A549 (cell line): ENCODE measurements around the gene RPS6KA2. TPM values are rescaled to one million over a fixed set of nuclear protein-coding genes. Genes with fewer than 3 reads are reported as not detected.

ENCODE experiments used
- ATAC-seq, 2 experiments: fragments of 200-7000 bp in 1 of 2; fragments of >200 bp in 1 of 2; cut with Nextera tagmentation in 1 of 2; cut with Tn5 transposase in 1 of 2; 3 replicates each; pipeline versions ENCODE4 v1.8.0 to v1.9.1; 2018 to 2020; ENCODE audit warnings: mild to moderate bottlenecking in 1 of 2, moderate library complexity in 1 of 2
- CTCF ChIA-PET: fragments of 300-600 bp; sonication (Branson Sonifier 250); formaldehyde crosslinking; extraction: SDS; loops from one replicate; lab custom pipeline; 2021; ENCODE audit warnings: antibody characterized with exemption, inconsistent platforms; lab: Yijun Ruan, JAX
- POLR2A ChIA-PET: fragments of 350-600 bp; formaldehyde crosslinking; extraction: SDS; loops from one replicate; lab custom pipeline; 2021; ENCODE audit warnings: antibody characterized with exemption, inconsistent platforms; lab: Yijun Ruan, JAX
- DNase-seq, 2 experiments: peaks; one replicate each; pipeline versions ENCODE4 v3.0.0 to v3.0.0-alpha.2; 2011 to 2016; ENCODE audit warnings: low read depth in 1 of 2, low spot score in 1 of 2
- FAIRE-seq: peaks from 2 replicates; lab custom pipeline; 2011; peaks lifted over from hg19 to GRCh38; lab: Jason Lieb, UNC
- H3K27ac ChIP-seq, 2 experiments: fragments of >200 bp; sonication (Bioruptor Twin); formaldehyde crosslinking; 3 replicates each; pipeline ENCODE4 v1.5.1; 2016 to 2017
- H3K4me1 ChIP-seq: fragments of >200 bp; sonication (Bioruptor Twin); formaldehyde crosslinking; 3 replicates; pipeline ENCODE4 v1.6.1; 2016
- H3K4me2 ChIP-seq: fragments of >200 bp; sonication (Bioruptor Twin); formaldehyde crosslinking; 3 replicates; pipeline ENCODE4 v1.6.1; 2016
- H3K4me3 ChIP-seq: fragments of >200 bp; sonication (Bioruptor Twin); formaldehyde crosslinking; 3 replicates; pipeline ENCODE4 v1.5.1; 2016
- H3K9me3 ChIP-seq: fragments of >200 bp; sonication (Bioruptor Twin); formaldehyde crosslinking; 3 replicates; pipeline ENCODE4 v1.6.1; 2016
- BHLHE40 ChIP-seq: IDR thresholded peaks from 2 replicates; pipeline ENCODE4 v1.6.1; 2012; ENCODE audit warnings: low read depth, low read length, inconsistent platforms
- CHD2 ChIP-seq: fragments of 150-350 bp; IDR thresholded peaks from 2 replicates; pipeline ENCODE4 v1.6.1; 2014; ENCODE audit warnings: low read length; ENCODE audit not compliant: partially characterized antibody
- CHD4 ChIP-seq: fragments of 200-600 bp; sonication (generic); IDR thresholded peaks from 2 replicates; pipeline ENCODE4 v1.6.1; 2016; ENCODE audit warnings: antibody characterized with exemption, mild to moderate bottlenecking, borderline replicate concordance
- EHMT2 ChIP-seq: fragments of 200-600 bp; sonication (generic); IDR thresholded peaks from 2 replicates; pipeline ENCODE4 v1.6.1; 2016; ENCODE audit warnings: antibody characterized with exemption, low read depth, mild to moderate bottlenecking, moderate library complexity
- EP300 ChIP-seq, 2 experiments: fragments of >200 bp; sonication (Bioruptor Twin); formaldehyde crosslinking; IDR thresholded peaks; 2 replicates in 1 of 2; 3 replicates in 1 of 2; pipeline ENCODE4 v1.6.1; 2016 to 2017
- FOXS1 ChIP-seq: fragments of 250-450 bp; sonication (Bioruptor Pico); IDR thresholded peaks from 2 replicates; pipeline ENCODE4 v1.5.0; 2020; ENCODE audit warnings: mild to moderate bottlenecking, moderate library complexity
- GATA3 ChIP-seq: IDR thresholded peaks from 2 replicates; pipeline ENCODE4 v1.6.1; 2012; ENCODE audit warnings: borderline replicate concordance
- HDAC2 ChIP-seq: fragments of 200-600 bp; sonication (generic); IDR thresholded peaks from 2 replicates; pipeline ENCODE4 v1.6.1; 2016
- HEYL ChIP-seq: fragments of 250-450 bp; sonication (Bioruptor Pico); IDR thresholded peaks from 2 replicates; pipeline ENCODE4 v1.8.0; 2021; ENCODE audit warnings: mild to moderate bottlenecking, moderate library complexity
- HOXB5 ChIP-seq: fragments of 250-450 bp; sonication (Bioruptor Pico); IDR thresholded peaks from 2 replicates; pipeline ENCODE4 v1.5.0; 2020; ENCODE audit warnings: mild to moderate bottlenecking, moderate library complexity
- KDM1A ChIP-seq: fragments of 200-600 bp; sonication (generic); IDR thresholded peaks from 2 replicates; pipeline ENCODE4 v1.6.1; 2016; ENCODE audit warnings: low read depth, mild to moderate bottlenecking
- NFE2L2 ChIP-seq: fragments of 150-350 bp; conservative IDR thresholded peaks from 2 replicates; pipeline ENCODE4 v1.6.1; 2014; ENCODE audit warnings: low read length
- NPAS2 ChIP-seq: fragments of 250-450 bp; sonication (Bioruptor Pico); IDR thresholded peaks from 2 replicates; pipeline ENCODE4 v1.8.0; 2022; ENCODE audit warnings: mild to moderate bottlenecking, moderate library complexity, borderline replicate concordance
- PHF8 ChIP-seq: fragments of 200-600 bp; sonication (generic); IDR thresholded peaks from 2 replicates; pipeline ENCODE4 v1.6.1; 2016; ENCODE audit warnings: low read depth, mild to moderate bottlenecking, antibody characterized with exemption, moderate library complexity, borderline replicate concordance
- POLR2AphosphoS2 ChIP-seq: conservative IDR thresholded peaks from 2 replicates; pipeline ENCODE4 v1.6.1; 2012; ENCODE audit warnings: low read length, improper control_type of control experiment, inconsistent platforms
- RAD21 ChIP-seq, 2 experiments: fragments of >200 bp in 1 of 2; sonication (Bioruptor Twin) in 1 of 2; formaldehyde crosslinking in 1 of 2; IDR thresholded peaks in 1 of 2; conservative IDR thresholded peaks in 1 of 2; 2 replicates in 1 of 2; 3 replicates in 1 of 2; pipeline ENCODE4 v1.6.1; 2012 to 2018; ENCODE audit warnings: inconsistent platforms in 1 of 2
- RFX5 ChIP-seq: fragments of 450-650 bp; IDR thresholded peaks from 2 replicates; pipeline ENCODE4 v1.7.1; 2014; ENCODE audit warnings: antibody characterized with exemption, mild to moderate bottlenecking, moderate library complexity
- SMC3 ChIP-seq: fragments of >200 bp; sonication (Bioruptor Twin); formaldehyde crosslinking; IDR thresholded peaks from 3 replicates; pipeline ENCODE4 v1.6.1; 2018; ENCODE audit warnings: inconsistent platforms
- TFCP2L1 ChIP-seq: fragments of 250-450 bp; sonication (Bioruptor Pico); IDR thresholded peaks from 2 replicates; pipeline ENCODE4 v1.5.0; 2021; ENCODE audit warnings: mild to moderate bottlenecking
- ZFP36 ChIP-seq: fragments of 450-650 bp; IDR thresholded peaks from 2 replicates; pipeline ENCODE4 v1.6.1; 2014; ENCODE audit warnings: borderline replicate concordance; ENCODE audit not compliant: partially characterized antibody
- ZNF302 ChIP-seq: fragments of 250-450 bp; sonication (Bioruptor Pico); IDR thresholded peaks from 2 replicates; pipeline ENCODE4 v1.9.0; 2021; ENCODE audit warnings: inconsistent platforms, mild to moderate bottlenecking, moderate library complexity
- WGBS: methylation state at CpG from one replicate; pipeline ENCODE4 v1.1.6; 2017; ENCODE audit errors: missing lambda C conversion rate; 5-methylcytosine and 5-hydroxymethylcytosine counted together
- polyA plus RNA-seq, 4 experiments: library from polyadenylated mRNA; depleted of rRNA in 3 of 4; stranded (reverse); fragments of >200 nt; fragmentation: RNase III in 1 of 4; extraction: RNeasy Plus Mini Kit Qiagen cat#74134 plus additional on column Dnase treatment in 1 of 4; gene quantifications; 2 replicates in 3 of 4; 3 replicates in 1 of 4; pipeline ENCODE4 v1.2.3, GENCODE V29; 2011 to 2017
- TF ChIP-seq, protein P1 (sequence below): IDR thresholded peaks from 2 replicates; pipeline ENCODE4 v1.6.1; 2012
- TF ChIP-seq, protein P2 (sequence below): IDR thresholded peaks from 2 replicates; pipeline ENCODE4 v1.6.1; 2012
- TF ChIP-seq, protein P3 (sequence below): fragments of >200 bp; sonication (Bioruptor Twin); formaldehyde crosslinking; IDR thresholded peaks from 3 replicates; pipeline ENCODE4 v1.5.1; 2016
- TF ChIP-seq, protein P4 (sequence below): fragments of 250-450 bp; sonication (Bioruptor Pico); IDR thresholded peaks from 2 replicates; pipeline ENCODE4 v1.5.0; 2021; ENCODE audit warnings: mild to moderate bottlenecking, moderate library complexity, borderline replicate concordance

RPS6KA2 gene
- polyA plus RNA-seq, 2 of the 4 experiments (the other 2 are of a cell fraction): 0.19 TPM; not detected in 1

DNA sequence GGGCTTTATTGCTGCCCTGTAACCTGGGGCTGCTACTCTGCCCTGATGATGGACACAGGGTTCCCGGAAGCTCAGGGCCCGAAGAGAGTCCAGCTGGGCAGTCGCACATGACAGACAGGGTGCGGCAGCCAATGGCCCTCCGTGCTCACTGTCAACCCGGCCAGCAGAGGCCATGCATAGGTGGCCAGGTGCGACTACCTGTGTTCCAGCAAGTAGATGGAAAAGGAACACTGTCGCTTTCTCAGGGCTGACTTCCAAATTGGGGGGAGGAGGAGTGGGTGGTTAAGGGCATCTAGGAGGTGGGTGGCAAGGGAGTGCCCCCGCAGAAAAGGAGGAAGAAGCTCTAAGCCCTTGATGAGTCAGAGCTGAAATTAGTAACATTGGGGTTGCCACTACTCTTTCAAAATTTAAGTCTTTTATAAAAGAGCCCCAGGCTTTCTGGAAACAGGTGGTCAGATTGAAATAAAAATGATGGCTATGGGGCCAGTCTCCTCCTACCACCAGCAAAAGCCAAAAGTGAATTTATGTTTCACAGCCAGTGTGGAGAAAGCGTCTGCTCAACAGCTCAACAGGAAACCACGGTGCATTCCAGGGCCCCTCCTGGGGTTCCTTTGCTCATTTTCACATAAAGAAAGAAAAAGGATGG is 38.2 kb downstream of the RPS6KA2 start:
- WGBS: 46% methylated on average over 9 of the region's 11 CpGs
- Histone ChIP-seq H3K9me3 (no peaks in the 10 kb centered on the region), H3K4me2 (no peak overlapping the region), H3K27ac (no peak overlapping the region), H3K4me3 (no peak overlapping the region), H3K4me1 (no peaks in the 10 kb centered on the region)
- ChIA-PET POLR2A (no interaction called here), CTCF (no interaction called here)
- DNase-seq: no peak
- FAIRE-seq: no peak
- no peak for ATAC-seq
- TF ChIP-seq HOXB5 (no peak), CHD4 (no peak), KDM1A (no peak), FOXS1 (CRISPR knock-in tag) (no peak)
- TF ChIP-seq, protein P1, sequence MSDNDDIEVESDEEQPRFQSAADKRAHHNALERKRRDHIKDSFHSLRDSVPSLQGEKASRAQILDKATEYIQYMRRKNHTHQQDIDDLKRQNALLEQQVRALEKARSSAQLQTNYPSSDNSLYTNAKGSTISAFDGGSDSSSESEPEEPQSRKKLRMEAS: no peak
- TF ChIP-seq, protein P2, sequence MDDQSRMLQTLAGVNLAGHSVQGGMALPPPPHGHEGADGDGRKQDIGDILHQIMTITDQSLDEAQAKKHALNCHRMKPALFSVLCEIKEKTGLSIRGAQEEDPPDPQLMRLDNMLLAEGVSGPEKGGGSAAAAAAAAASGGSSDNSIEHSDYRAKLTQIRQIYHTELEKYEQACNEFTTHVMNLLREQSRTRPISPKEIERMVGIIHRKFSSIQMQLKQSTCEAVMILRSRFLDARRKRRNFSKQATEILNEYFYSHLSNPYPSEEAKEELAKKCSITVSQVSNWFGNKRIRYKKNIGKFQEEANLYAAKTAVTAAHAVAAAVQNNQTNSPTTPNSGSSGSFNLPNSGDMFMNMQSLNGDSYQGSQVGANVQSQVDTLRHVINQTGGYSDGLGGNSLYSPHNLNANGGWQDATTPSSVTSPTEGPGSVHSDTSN: no peak

DNA sequence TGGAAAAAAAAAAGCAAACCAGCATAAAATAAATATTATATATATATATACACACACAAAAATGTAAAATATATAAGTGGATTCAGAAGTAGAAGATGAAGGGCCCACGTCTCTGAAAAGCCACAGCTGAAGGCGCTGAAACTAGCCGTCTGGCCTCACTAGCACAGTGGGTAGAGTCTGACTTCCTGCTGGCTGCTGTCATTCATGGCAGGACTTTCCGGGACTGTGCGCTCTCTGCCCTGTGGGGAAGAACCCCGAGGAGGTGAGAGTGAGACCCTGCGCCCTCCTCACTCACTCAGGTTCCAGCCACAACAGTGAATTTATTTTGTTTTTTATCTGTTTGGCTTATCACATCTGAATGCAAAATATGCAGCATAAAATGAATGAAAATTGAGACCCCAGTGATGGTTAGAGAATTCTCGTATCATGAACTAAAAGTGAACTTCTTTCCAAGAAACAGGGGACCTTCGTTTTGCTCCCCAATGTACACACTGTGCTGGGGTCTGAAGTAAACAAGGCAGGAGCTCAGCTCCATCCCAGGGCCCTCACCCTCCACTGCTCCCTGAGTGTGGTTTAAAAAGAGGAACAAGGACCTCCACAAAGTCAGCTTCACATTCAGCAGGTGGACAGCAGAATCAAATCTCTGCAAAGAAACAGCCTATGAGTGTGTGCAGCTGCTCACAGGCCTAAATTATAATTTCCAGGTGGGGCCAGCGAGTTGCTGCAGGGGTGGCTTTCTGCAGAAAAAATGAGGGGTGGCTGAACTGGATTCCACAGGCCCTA is 39.2 kb downstream of the RPS6KA2 start:
- TF ChIP-seq PHF8: no peak
- TF ChIP-seq, protein P3, sequence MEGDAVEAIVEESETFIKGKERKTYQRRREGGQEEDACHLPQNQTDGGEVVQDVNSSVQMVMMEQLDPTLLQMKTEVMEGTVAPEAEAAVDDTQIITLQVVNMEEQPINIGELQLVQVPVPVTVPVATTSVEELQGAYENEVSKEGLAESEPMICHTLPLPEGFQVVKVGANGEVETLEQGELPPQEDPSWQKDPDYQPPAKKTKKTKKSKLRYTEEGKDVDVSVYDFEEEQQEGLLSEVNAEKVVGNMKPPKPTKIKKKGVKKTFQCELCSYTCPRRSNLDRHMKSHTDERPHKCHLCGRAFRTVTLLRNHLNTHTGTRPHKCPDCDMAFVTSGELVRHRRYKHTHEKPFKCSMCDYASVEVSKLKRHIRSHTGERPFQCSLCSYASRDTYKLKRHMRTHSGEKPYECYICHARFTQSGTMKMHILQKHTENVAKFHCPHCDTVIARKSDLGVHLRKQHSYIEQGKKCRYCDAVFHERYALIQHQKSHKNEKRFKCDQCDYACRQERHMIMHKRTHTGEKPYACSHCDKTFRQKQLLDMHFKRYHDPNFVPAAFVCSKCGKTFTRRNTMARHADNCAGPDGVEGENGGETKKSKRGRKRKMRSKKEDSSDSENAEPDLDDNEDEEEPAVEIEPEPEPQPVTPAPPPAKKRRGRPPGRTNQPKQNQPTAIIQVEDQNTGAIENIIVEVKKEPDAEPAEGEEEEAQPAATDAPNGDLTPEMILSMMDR: no peak
- TF ChIP-seq, protein P4, sequence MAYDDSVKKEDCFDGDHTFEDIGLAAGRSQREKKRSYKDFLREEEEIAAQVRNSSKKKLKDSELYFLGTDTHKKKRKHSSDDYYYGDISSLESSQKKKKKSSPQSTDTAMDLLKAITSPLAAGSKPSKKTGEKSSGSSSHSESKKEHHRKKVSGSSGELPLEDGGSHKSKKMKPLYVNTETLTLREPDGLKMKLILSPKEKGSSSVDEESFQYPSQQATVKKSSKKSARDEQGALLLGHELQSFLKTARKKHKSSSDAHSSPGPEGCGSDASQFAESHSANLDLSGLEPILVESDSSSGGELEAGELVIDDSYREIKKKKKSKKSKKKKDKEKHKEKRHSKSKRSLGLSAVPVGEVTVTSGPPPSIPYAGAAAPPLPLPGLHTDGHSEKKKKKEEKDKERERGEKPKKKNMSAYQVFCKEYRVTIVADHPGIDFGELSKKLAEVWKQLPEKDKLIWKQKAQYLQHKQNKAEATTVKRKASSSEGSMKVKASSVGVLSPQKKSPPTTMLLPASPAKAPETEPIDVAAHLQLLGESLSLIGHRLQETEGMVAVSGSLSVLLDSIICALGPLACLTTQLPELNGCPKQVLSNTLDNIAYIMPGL (CRISPR knock-in tag): no peak
- TF ChIP-seq TFCP2L1 (CRISPR knock-in tag): no peak
- TF ChIP-seq HDAC2: no peak
- TF ChIP-seq SMC3: no peak
- TF ChIP-seq BHLHE40: no peak
- no peak for TF ChIP-seq EHMT2
- no peak for TF ChIP-seq NPAS2
- no peak for TF ChIP-seq GATA3
- no peak for TF ChIP-seq RFX5
- TF ChIP-seq FOXS1 (CRISPR knock-in tag): no peak
- no peak for TF ChIP-seq RAD21 (conservative IDR thresholded peaks at IDR 0.05 in 1 of 2, IDR thresholded peaks at IDR 0.05 in 1 of 2)
- no peak for TF ChIP-seq CHD2
- TF ChIP-seq POLR2AphosphoS2: no peak
- no peak for TF ChIP-seq EP300 (IDR thresholded peaks at IDR 0.05)
- no peak for TF ChIP-seq HEYL (CRISPR knock-in tag)
- TF ChIP-seq ZFP36: no peak
- no peak for TF ChIP-seq NFE2L2
- no peak for TF ChIP-seq ZNF302 (CRISPR knock-in tag)
- FAIRE-seq (no peak), DNase-seq (no peak), ATAC-seq (no peak)
- Histone ChIP-seq H3K9me3 (no peaks in the 10 kb centered on the region), H3K4me2 (no peak overlapping the region), H3K4me3 (no peak overlapping the region), H3K27ac (no peak overlapping the region), H3K4me1 (no peaks in the 10 kb centered on the region)
- WGBS: 52% methylated on average over 10 of the region's 10 CpGs
- CTCF ChIA-PET: interaction anchor here (0.7 kb wide), 1 partner anchor 146 kb away, joined by 4 read pairs; no protein-coding TSS in a partner anchor
- POLR2A ChIA-PET: no interaction called here
